22Rv1 (cell line): Measurements from ENCODE around the gene SLC22A12.

Experiments used
- ZFX ChIP-seq: fragments of 450-650 bp; IDR thresholded peaks from 2 replicates; pipeline ENCODE4 v1.6.1; 2017; ENCODE audit warnings: antibody characterized with exemption, borderline replicate concordance
- TF ChIP-seq, protein P1 (sequence below): fragments of 450-650 bp; IDR thresholded peaks from 2 replicates; pipeline ENCODE4 v1.5.1; 2017; ENCODE audit warnings: mild to moderate bottlenecking

DNA sequence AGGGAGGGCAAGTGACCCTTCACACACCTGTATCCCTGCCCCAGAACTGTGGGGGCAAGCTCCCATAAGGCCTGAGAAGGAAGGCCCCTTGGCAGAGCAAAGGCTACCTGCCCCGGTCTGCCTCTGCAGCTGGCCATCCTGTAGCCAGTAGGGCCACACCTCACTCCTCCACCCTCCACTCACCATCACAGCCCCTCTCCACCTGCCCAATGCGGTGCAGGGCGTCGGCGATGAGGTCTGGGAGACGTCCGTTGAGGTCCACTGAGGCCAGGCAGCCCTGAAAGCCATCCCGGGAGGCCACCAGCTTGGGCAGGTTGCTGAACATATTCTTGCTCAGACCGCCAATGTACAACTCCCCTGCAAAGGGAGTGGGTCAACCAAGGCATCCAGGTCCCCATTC lies 57.5 kb downstream of the SLC22A12 start:
- TF ChIP-seq, protein P1, sequence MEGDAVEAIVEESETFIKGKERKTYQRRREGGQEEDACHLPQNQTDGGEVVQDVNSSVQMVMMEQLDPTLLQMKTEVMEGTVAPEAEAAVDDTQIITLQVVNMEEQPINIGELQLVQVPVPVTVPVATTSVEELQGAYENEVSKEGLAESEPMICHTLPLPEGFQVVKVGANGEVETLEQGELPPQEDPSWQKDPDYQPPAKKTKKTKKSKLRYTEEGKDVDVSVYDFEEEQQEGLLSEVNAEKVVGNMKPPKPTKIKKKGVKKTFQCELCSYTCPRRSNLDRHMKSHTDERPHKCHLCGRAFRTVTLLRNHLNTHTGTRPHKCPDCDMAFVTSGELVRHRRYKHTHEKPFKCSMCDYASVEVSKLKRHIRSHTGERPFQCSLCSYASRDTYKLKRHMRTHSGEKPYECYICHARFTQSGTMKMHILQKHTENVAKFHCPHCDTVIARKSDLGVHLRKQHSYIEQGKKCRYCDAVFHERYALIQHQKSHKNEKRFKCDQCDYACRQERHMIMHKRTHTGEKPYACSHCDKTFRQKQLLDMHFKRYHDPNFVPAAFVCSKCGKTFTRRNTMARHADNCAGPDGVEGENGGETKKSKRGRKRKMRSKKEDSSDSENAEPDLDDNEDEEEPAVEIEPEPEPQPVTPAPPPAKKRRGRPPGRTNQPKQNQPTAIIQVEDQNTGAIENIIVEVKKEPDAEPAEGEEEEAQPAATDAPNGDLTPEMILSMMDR: no peak
- TF ChIP-seq ZFX: no peak
